CD4-positive, alpha-beta T cell treated with Interleukin-6 at 100 ng/mL for 8 hours (primary cell): ENCODE results near the gene ADK.
"Not testable (repeated sequence)": the region's sequence is repeated elsewhere in the genome, so short reads cannot be mapped to it uniquely, and the experiment has no call there.

Experiments
- DNase-seq: peaks from one replicate; pipeline ENCODE4 v3.0.0-alpha.2; 2020; ENCODE audit warnings: mixed read lengths, low spot score

ADK gene

DNA sequence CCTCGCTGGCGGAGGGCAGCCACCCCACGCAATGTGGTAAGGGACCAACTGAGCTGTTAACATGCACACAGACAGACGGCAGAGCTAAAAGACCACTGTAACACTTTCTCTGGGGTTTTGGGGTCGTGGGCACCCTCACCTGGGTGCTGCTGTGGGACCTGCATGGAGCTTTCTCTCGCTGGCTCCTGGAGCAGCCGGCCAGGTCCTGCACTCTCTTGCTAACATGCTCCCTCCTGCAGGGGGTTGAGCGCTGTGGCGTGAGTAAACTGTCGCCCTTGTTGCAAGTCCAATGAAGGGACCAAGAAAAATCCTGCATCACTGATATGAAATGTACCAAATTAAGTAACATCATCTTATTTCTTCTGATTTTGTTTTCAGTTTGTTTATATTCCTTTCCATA lies 92.0 kb downstream of the ADK start:
- no peak for DNase-seq

DNA sequence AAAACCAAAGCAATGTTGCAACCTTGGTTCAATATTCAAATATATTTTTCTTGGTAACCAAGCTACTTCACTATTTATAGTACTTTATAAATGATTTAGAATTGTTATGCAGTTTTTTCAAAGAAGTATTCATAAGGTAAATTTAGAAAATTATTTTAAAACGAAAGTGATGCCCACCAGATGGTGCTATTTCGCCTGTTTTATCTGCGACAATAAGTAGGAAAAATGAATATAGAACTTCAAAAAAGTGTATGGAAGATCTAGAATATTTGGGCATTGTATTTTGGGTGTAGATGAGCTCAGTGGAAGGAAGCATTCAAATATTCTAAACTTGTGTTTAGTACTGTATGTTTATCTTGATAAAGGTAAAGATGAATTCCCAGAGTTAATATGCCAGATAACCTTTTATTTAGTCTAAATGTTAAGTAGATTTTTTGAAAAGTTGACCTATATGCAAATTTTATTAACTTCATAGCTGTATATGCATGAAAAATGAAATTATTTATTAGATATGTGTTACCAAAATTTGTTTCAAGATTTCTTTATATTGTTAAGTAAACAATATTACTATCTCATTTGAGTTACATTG lies 93.2 kb downstream of the ADK start:
- peak; percentile 23 for DNase-seq

DNA sequence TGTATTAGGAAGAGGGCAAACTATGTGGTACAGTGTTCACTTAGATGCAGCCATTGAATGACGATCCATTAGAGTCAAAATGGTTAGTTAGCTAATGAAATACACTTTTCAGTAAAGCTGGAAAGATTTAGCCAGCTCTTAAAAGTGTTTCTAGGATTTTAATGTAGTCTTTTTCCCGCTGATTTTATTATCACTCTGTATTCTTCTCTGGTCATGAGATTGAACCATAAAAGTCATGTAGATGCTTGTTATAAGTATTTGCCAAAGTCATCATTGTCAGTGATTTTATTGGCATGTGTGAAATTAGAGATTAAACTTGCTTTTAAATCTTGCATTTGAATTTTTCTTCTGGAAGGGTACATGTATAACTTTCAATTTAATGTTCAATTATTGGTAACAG lies 93.8 kb downstream of the ADK start:
- no peak for DNase-seq

DNA sequence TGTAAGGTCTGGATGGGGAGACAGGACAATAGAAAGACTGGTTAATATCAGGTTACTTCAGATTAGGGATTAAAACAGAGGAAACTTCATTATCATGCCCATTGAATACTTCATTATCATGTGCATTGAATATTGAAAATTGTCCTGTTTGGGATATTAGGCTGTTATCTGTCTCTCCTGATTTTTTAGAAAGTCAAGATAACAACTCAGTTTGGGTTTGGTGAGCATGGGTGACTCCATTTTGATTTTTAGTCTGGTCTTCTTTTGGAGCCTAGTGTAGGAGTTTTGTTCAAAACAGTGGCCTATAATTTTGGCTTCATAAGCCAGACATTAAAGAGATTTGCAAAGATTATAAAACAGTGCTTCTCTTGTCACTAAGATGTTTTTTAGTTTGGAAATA lies 95.5 kb downstream of the ADK start:
- no peak for DNase-seq

DNA sequence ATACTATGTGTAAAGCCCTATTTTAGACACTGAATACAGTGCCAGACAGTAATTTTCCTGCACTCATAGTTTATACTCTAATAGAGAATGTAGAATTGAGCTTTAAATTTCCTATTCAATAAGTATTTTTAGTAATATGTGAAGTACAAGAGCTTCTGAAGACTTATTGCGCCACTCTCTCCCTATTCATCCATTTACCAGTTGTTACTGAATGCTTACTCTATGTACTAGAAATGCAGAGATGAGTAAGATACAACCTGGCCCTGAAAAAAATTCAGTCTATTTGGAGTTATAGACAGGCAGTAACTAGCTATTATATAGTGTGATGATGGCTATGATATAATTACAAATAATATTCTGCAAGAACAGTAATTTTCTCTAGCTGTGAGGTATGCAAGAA lies 98.8 kb downstream of the ADK start:
- no peak for DNase-seq

DNA sequence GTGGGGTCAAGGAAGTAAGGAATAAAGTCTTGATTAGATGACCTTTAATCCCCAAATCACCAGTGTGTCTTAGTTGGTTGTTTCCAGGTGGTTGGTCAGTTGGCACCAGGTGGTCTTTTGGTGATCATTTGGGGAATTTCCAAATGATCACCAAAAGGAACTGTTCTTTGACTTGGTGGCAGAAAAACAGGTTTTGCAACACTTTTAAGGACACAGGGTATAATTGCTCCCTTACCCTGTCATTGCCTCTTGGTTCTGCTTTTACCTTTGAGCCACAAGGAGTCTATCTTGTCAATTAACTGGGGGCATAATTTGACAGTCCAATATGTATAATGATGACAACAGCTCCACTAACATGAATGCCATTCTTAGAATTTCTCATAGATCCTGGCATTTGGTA lies 104.2 kb downstream of the ADK start:
- DNase-seq = no peak

DNA sequence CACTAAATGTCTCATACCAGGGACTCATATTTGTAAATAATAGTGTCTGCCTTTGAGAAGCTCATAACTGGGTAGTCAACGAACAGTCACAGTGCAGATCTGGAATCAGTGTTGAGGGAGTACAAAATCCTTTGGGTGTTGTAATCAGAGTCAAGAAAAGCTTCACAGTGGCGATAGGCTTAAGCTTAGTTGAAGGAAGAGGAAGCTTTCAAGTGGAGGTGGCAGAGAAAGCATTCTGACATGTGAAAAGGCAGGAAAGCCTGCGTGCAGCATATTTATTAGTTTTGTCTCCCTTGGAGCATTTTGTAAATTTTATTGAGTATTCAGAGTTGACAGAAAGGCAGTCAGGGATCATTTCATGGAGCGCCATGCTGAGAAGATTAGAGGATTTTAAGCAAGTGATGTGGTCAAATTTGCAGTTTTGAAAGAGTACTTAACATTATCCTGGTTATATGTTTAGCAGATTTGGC lies 104.9 kb downstream of the ADK start:
- no peak for DNase-seq

DNA sequence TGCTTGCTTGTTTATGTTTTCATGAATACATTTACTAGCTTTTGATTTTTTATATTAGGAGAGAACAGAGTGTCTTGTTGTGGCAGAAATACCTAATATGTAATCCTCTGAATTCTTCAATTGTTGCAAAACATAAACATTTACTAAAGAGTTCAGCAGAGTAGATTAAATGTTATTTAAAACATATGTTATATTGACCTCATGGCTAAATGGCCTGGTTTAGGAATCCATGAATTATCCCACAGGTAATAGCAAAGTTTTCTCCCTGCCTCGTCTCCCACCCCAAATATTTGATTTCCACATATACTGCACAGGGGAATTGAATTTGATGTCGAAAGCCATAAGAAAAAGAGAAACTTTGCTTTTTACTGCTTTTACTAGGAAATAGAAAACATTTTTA lies 111.8 kb downstream of the ADK start:
- DNase-seq = no peak

DNA sequence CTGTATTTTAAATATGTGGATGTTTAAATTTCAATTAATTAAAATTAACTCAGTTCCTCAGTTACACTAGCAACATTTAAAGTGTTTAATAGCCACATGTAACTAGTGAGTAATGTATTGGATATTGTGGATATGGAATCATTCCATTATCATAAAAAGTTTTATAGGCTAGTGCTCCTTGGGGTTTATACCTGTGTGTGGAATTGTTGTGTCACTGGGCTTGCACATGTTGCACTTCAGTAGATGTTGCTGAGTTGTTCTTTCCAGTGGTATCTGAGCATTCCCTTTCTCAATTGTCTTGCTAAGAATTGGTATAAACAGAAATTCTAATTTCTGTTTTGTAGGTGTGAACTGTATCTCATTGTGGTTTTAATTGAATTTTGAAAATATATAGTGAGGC lies 113.0 kb downstream of the ADK start:
- DNase-seq = no peak

DNA sequence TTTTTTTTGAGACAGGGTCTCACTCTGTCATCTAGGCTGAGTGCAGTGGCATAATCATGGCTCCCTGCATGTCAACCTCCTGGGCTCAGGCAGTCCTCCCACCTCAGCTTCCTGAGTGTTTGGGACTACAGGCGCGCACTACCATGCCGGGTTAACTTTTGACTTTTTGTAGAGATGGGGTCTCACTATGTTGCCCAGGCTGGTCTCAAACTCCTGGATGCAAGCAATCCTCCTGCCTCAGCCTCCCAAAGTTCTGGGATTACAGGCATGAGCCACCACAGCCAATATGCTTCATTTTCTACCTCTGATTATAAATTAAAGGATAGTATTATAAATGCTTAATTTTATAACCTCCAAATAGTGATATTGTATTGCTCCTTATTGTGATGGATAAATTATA lies 121.3 kb downstream of the ADK start:
- DNase-seq = no peak

DNA sequence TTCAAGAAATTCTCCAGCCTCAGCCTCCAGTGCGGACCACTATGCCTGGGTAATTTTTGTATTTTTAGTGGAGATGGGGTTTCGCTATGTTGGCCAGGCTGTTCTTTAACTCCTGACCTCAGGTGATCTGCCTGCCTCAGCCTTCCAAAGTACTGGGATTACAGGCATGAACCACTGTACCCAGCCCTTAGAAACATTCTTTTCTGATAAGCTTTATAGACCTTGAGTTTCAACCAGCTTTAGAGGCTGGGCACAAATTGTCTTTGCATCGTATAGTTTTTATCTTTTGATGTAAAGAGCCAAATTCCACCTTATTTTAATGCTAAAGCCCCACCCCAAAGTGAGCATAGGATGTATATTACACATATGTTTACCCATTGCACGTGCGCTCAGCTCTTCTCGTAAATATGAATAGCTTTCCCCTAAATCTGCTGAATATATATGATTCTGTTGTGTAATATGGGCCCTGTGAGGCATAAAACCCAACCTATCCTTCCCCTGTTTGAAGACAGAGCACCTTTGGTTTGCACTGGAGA lies 124.8 kb downstream of the ADK start:
- no peak for DNase-seq

DNA sequence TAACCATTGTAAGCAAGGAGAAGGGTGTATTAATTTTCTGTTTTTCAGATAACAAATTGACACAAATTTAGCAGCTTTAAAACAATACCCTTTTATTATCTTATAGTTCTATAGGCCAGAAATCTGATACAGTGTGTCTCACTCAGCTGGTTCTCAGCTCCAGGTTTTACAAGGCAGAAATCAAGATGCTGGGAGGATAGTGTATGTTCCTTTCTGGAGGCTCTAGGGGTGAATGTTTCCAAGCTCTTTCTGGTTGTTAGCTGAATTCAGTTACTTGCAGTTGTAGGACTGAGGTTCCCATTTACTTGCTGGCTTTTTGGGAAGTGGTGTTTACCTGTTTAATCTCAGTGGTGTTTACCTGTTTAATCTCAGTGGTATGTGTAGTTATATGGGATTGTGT lies 125.4 kb downstream of the ADK start:
- DNase-seq = no peak

DNA sequence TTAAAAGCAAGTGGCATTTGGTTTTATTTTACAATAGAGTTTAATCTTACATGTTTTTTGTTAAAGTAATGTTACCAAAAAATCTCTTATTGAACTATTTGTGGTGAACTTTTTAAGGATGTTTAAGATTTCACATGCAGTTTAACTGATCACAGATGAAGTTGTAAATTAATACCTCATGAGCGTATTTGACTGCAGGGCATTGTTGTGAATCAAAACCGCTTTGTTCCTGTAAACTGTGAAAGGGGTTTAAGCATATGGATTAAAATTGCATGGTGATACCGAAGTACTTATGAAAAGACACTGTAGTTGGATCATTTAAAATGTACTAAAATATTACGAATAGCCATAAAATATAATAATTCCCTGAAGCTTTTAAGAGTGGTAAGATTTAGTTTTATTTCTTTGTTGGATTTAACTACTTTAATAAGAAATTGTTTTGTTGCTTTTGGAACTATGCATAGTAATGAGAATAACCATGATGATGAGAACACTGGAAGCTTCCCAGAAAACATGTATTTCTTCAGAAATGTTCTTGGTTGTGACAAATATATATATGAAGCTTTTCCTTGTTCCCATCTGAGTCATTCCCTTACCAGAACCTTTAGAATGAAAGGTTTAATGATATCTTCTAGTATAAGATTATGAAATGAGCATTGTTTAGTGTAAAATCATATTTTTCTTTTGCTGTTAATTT lies 131.3 kb downstream of the ADK start:
- DNase-seq = no peak

DNA sequence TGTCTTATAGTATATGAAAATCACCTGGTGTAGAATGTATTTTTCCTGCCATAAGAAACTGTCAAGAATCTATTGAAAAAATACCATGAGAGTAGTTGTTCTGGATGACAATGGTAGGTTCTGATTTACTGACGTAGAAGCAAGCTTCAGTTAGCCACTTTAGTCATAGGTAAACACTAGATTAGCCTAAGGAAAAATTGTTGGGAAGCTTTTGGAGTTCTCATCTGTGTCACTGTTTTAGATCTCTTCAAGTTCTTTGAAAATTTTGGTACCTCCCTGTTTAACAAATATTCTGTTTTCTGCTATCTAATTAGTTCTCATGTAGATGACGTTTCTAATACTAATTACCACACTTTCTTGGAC lies 131.8 kb downstream of the ADK start:
- DNase-seq = no peak

DNA sequence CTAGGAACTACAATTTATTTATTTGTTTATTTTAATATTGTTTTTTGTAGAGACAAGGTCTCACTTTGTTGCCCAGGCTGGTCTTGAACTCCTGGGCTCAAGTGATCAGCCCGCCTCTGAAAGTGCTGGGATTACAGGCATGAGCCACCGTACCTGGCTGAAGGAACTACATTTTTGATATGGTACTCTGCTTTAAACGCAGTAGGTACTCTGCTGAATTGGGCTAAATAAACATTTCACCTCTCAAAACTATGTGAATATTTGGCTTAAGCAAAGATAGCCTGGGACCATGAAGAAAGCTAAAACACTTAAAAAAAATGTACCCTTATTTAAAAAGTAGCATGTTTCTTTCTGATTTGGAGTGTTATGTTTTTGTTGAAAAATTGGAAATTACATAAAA lies 138.2 kb downstream of the ADK start:
- no peak for DNase-seq

DNA sequence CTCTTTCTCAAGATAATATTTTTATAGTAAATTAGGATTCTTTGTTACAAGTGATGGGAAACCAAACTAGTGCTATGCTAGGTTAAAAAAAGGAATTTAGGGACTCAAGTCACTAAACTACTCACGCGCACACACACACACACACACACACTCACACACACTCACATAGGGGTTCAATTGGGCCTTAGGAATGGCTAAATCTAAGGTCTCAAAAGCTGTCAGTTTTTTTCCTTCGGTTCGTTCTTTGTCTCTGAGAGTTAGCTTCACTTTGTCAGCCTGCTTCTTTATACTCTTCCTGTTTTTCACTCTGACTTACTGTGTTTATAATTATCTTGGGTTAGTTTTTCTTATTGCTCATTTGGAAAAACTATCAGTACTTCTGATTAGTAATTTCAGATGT lies 138.9 kb downstream of the ADK start:
- DNase-seq = no peak

DNA sequence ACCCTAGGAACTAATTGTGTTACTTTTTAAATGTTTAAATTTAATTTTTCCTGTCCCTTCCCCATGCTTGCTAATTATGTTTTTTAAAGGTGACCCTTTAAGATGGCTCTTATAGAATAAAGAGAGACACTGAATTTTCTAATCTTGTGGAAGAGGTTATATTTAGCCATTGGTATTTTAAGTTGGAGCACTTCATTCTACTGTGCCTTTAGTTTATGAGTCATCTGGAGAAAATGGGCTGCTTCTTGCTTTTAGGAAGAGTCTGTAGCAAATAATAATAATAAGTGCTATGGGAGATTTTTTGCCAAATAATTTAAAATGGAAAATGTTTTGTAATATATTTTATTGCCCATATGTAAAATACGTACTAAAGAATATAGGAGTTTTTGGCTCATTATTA lies 139.7 kb downstream of the ADK start:
- DNase-seq = no peak

DNA sequence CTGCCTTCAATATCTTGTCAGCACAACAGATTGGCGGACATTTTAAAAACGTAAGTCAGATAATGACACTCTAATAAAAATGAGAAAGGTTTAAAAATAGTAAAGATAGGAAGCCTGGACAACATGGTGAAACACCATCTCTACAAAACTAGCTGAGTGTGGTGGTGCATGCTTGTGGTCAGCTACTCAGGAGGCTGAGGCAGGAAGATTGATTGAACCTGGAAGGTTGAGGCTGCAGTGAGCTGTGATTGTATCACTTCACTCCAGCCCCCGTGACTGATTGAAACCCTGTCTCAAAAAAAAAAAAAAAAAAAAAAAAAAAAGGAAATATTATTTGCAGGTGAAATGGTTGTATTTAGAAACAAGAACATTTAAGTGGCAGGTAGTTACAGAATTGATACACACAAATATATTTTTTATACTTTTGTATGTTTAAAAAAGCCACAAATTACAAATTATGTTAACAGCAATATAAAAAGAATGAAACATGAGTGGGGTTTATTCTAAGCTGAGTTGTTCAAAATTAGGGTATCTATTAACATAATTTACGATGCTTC lies 141.9 kb downstream of the ADK start:
- DNase-seq = no peak

DNA sequence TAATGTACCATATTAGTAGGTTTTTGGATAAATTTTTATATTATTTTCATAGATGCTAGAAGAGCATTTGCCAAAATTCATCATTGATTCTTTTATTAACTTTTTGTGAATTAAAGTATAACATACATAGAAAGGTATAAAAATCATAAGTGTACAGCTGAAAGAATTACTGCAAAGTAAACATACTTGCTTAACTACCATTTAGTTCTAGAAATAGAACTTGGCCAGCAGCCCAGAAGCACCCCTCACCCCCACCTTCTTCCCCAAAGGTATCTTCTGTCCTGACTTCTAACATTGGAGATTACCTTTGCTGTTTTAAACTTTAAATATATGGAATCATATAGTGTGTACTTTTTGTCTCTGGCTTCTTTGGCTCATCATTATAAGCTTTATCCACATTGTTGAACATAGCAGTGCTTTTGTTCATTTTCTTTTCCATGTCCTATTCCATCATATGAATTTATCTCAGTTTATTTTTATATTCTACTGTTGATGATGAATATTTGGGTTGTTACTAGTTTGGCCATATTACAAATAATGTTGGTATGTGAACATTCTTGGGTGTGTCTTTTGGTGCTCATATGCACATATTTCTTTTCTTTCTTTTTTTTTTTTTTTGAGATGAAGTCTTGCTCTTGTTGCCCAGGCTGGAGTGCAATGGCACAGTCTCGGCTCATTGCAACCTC lies 142.8 kb downstream of the ADK start:
- DNase-seq = no peak

DNA sequence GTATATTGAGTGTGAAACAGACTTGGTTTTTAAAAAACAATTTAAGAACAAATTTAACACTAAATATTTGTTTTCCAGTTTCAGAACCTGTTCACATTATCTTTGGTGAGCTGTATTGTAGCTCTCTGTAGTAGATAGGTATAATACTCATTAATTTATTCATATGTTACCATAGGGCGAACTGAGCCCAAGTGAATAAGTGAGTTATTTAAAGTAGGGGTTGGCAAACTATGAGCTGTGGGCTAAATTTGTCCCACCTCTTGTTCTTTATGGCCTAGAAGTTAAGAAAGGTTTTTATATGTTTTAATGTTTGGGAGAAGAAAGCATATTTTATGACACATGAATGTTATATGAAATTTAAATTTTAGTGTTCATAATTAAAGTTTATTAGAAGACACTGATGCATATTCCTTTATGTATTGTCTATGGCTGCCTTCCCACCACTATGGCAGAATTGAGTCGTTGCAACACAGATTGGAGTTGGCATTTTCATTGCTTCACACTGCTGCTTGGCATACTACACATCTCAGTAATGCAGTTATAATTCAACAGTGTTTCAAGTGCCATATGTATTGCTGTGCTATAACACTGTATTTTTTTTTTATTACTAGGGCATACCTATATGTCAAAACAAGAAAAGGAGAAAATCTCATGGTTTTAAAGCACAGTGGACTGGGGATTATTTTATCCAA lies 146.5 kb downstream of the ADK start:
- DNase-seq = no peak

DNA sequence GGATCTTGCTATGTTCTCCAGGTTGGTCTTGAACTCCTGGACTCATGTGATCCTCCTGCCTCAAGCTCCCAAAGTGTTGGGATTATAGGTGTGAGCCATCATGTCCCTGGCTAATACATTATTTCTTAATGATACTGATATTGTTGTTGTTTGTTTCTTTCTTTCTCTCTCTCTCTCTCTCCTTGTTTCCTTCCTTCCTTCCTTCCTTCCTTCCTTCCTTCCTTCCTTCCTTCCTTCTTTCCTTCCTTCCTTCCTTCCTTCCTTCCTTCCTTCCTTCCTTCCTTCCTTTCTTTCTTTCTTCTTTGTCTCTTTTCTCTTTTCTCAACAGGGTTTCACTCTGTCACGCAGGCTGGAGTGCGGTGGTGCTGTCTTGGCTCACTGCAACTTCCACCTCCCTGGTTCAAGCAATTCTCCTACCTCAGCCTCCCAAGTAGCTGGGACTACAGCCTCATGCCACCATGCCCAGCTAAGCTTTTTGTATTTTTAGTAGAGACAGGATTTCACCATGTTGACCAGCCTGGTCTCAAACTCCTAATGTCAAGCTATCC lies 149.1 kb downstream of the ADK start:
- not testable (repeated sequence) for DNase-seq

DNA sequence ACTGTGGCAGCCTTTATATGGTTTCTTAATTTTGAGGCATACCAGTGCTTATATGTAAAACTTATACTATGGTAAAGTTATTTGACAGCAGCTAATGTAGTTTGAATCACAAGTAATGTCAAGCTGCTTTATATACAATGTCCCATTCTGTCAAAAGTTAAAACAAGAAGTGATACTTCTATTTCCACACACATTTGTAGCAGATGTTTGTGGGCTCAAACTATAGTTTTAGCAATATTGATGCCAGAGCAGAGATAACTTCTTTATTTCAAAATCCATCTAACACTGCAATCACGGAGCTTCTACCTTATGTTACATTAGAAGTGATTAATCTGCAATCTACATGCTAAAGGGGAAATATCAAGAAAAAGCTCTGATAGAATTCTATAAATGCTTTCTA lies 149.6 kb downstream of the ADK start:
- no peak for DNase-seq
